HCT116 (cell line): ENCODE data around the gene SCAF4. TPM values are rescaled to one million over a fixed set of nuclear protein-coding genes. Genes with fewer than 3 reads are reported as not detected.

Experiments used
- ATAC-seq: fragments of 200-7000 bp; cut with Tn5 transposase; 2 replicates; pipeline ENCODE4 v1.9.1; 2020; ENCODE audit warnings: mild to moderate bottlenecking, moderate library complexity
- BruUV-seq: library from RNA; stranded (reverse); fragments of 400-500 nt; replicated peaks from 2 replicates; lab custom pipeline; 2021; lab: Mats Ljungman, UMichigan
- CTCF ChIA-PET: fragments of 300-600 bp; sonication (Branson Sonifier 250); formaldehyde crosslinking; loops from one replicate; lab custom pipeline; 2021; ENCODE audit warnings: antibody characterized with exemption; lab: Charles Lee
- POLR2A ChIA-PET: fragments of 300-600, 350-600 bp; sonication (Branson Sonifier 250); formaldehyde crosslinking; loops from one replicate; lab custom pipeline; 2021; ENCODE audit warnings: antibody characterized with exemption; lab: Charles Lee
- RAD21 ChIA-PET, 2 experiments: fragments of 300-600 bp; sonication (Branson Sonifier 250); formaldehyde crosslinking; loops; one replicate each; lab custom pipeline; 2023; ENCODE audit warnings: low total read pairs in 2 of 2; ENCODE audit not compliant: uncharacterized antibody in 2 of 2, unreplicated experiment in 2 of 2, low non-redundant PET in 1 of 2; lab: Charles Lee
- DNase-seq: peaks from one replicate; pipeline ENCODE4 v3.0.0-alpha.2; 2010; ENCODE audit warnings: low read depth, low spot score
- H2AFZ ChIP-seq: fragments of 200-600 bp; shearing (Covaris generic), sonication (generic); 2 replicates; pipeline ENCODE4 v1.6.1; 2017; ENCODE audit warnings: low read depth, mixed run types, mixed read lengths, antibody characterized with exemption, low read length; ENCODE audit not compliant: poor library complexity, severe bottlenecking
- H3K27ac ChIP-seq: 2 replicates; pipeline ENCODE4 v1.5.1; 2012; ENCODE audit warnings: low read depth, low read length
- H3K27me3 ChIP-seq: fragments of 200-600 bp; sonication (generic); 2 replicates; pipeline ENCODE4 v1.6.1; 2016; ENCODE audit warnings: mixed run types, low read length, mixed read lengths; ENCODE audit not compliant: insufficient read depth
- H3K36me3 ChIP-seq, 2 experiments: fragments of 200-500 bp in 1 of 2; fragments of 200-600 bp in 1 of 2; sonication (Bioruptor generic) in 1 of 2; sonication (generic) in 1 of 2; 2 replicates each; pipeline versions ENCODE4 v1.5.1 to v1.6.1; 2014 to 2016; ENCODE audit warnings: low read length in 2 of 2, inconsistent platforms in 1 of 2, mixed read lengths in 1 of 2, mixed run types in 1 of 2; ENCODE audit not compliant: insufficient read depth in 2 of 2, control insufficient read depth in 1 of 2
- H3K4me1 ChIP-seq, 2 experiments: fragments of 200-600 bp in 1 of 2; sonication (generic) in 1 of 2; 2 replicates each; pipeline versions ENCODE4 v1.5.1 to v1.6.1; 2012 to 2017; ENCODE audit warnings: low read length in 2 of 2, inconsistent platforms in 1 of 2, mild to moderate bottlenecking in 1 of 2, mixed read lengths in 1 of 2, mixed run types in 1 of 2, moderate library complexity in 1 of 2; ENCODE audit not compliant: insufficient read depth in 2 of 2, control insufficient read depth in 1 of 2
- H3K4me2 ChIP-seq: fragments of 200-600 bp; sonication (generic); 2 replicates; pipeline ENCODE4 v1.6.1; 2017; ENCODE audit warnings: mixed run types, low read length, mixed read lengths
- H3K4me3 ChIP-seq, 2 experiments: fragments of 200-600 bp in 1 of 2; sonication (generic) in 1 of 2; replicated peaks in 1 of 2; 2 replicates each; pipeline ENCODE4 v1.5.1; 2011 to 2016; ENCODE audit warnings: low read length in 2 of 2, control low read depth in 1 of 2, low read depth in 1 of 2, mild to moderate bottlenecking in 1 of 2, mixed read lengths in 1 of 2, mixed run types in 1 of 2
- H3K79me2 ChIP-seq: fragments of 200-600 bp; sonication (generic); 2 replicates; pipeline ENCODE4 v1.6.1; 2017; ENCODE audit warnings: mild to moderate bottlenecking, mixed run types, low read length, moderate library complexity, mixed read lengths; ENCODE audit not compliant: insufficient read depth
- H3K9ac ChIP-seq: fragments of 200-600 bp; sonication (generic); 2 replicates; pipeline ENCODE4 v1.6.1; 2016; ENCODE audit warnings: low read length, mixed read lengths
- H3K9me2 ChIP-seq: fragments of 200-600 bp; sonication (generic), shearing (Covaris generic); 2 replicates; pipeline ENCODE4 v1.6.1; 2017; ENCODE audit warnings: mixed run types, mild to moderate bottlenecking, moderate library complexity; ENCODE audit not compliant: insufficient read depth
- H3K9me3 ChIP-seq, 2 experiments: fragments of 200-500 bp in 1 of 2; fragments of 200-600 bp in 1 of 2; sonication (Bioruptor generic) in 1 of 2; sonication (generic) in 1 of 2; 2 replicates each; pipeline ENCODE4 v1.6.1; 2014 to 2017; ENCODE audit warnings: low read length in 2 of 2, mixed read lengths in 2 of 2, inconsistent platforms in 1 of 2, low read depth in 1 of 2, mild to moderate bottlenecking in 1 of 2, mixed run types in 1 of 2, moderate library complexity in 1 of 2; ENCODE audit not compliant: control insufficient read depth in 1 of 2, insufficient read depth in 1 of 2
- H4K20me1 ChIP-seq: fragments of 200-600 bp; sonication (generic), shearing (Covaris generic); 2 replicates; pipeline ENCODE4 v1.6.1; 2017; ENCODE audit warnings: mixed run types, mild to moderate bottlenecking, moderate library complexity; ENCODE audit not compliant: insufficient read depth
- ATF3 ChIP-seq: IDR thresholded peaks from 2 replicates; pipeline ENCODE4 v1.6.1; 2012
- CEBPB ChIP-seq: IDR thresholded peaks from 2 replicates; pipeline ENCODE4 v1.6.1; 2012; ENCODE audit warnings: low read depth
- CTCF ChIP-seq, 3 experiments: fragments of 200-600 bp in 1 of 3; sonication (generic) in 1 of 3; IDR thresholded peaks in 2 of 3; conservative IDR thresholded peaks in 1 of 3; 2 replicates each; pipeline ENCODE4 v1.5.1; 2012 to 2017; ENCODE audit warnings: low read depth in 2 of 3, low read length in 2 of 3, antibody characterized with exemption in 1 of 3, borderline replicate concordance in 1 of 3, control low read depth in 1 of 3, mild to moderate bottlenecking in 1 of 3, mixed read lengths in 1 of 3, mixed run types in 1 of 3, moderate library complexity in 1 of 3; ENCODE audit not compliant: insufficient read depth in 1 of 3
- EGR1 ChIP-seq: IDR thresholded peaks from 2 replicates; pipeline ENCODE4 v1.6.1; 2012; ENCODE audit warnings: low read depth
- ELF1 ChIP-seq: IDR thresholded peaks from 2 replicates; pipeline ENCODE4 v1.6.1; 2012; ENCODE audit warnings: low read depth, borderline replicate concordance
- EZH2 ChIP-seq: fragments of 200-600 bp; sonication (generic); IDR thresholded peaks from 2 replicates; pipeline ENCODE4 v1.6.1; 2017; ENCODE audit warnings: antibody characterized with exemption, mixed run types
- MAX ChIP-seq: IDR thresholded peaks from 2 replicates; pipeline ENCODE4 v1.6.1; 2012
- SRF ChIP-seq: IDR thresholded peaks from 2 replicates; pipeline ENCODE4 v1.6.1; 2012; ENCODE audit warnings: low read depth
- ZBTB33 ChIP-seq: IDR thresholded peaks from 2 replicates; pipeline ENCODE4 v1.6.1; 2011; ENCODE audit warnings: mild to moderate bottlenecking, low read length, moderate library complexity; ENCODE audit not compliant: insufficient replicate concordance; ENCODE audit errors: extremely low read depth
- ZFX ChIP-seq: fragments of 450-650 bp; IDR thresholded peaks from 2 replicates; pipeline ENCODE4 v1.6.1; 2017
- ZNF274 ChIP-seq: fragments of 200-500 bp; sonication (Bioruptor generic); IDR thresholded peaks from 2 replicates; pipeline ENCODE4 v1.6.1; 2014; ENCODE audit warnings: mild to moderate bottlenecking, low read depth, low read length, inconsistent platforms
- intact Hi-C: fragments of 100-400 bp; cut with micrococcal nuclease; formaldehyde crosslinking; loops from 2 replicates; pipeline ENCODE4 v1.10.0; 2022
- total RNA-seq: library from RNA; stranded (reverse); gene quantifications from one replicate; pipeline ENCODE4 v1.2.1, GENCODE V29; 2021; ENCODE audit not compliant: unreplicated experiment

Gene SCAF4
- total RNA-seq, 1 experiment from 2014 or later = 31.1 TPM

- no peak overlapping the region for H3K9ac ChIP-seq
- H3K9me2 ChIP-seq = no peaks in the 10 kb centered on the region
- no peak overlapping the region for H3K27ac ChIP-seq
- no peak overlapping the region for H2AFZ ChIP-seq
- no peaks in the 10 kb centered on the region for H3K27me3 ChIP-seq
- no peak overlapping the region for H3K4me3 ChIP-seq
- CTCF ChIA-PET = no interaction called here
- no peaks in the 10 kb centered on the region for H3K9me3 ChIP-seq
- BruUV-seq = no TSS peak
- ATAC-seq (no peak), DNase-seq (no peak)
- TF ChIP-seq ZNF274 (no peak), ZFX (no peak), SRF (no peak), ZBTB33 (no peak), EZH2 (no peak)
- 0 out of 4 replicates have a peak, but pooled peaks cover 0 to 4% of the 10 kb centered on the region in 2 experiments for H3K4me1 ChIP-seq
- H3K79me2 ChIP-seq = peaks cover 100% of the 10 kb centered on the region
- peaks cover 15% of the 10 kb centered on the region; the same call in 1 of the 2 replicates for H4K20me1 ChIP-seq
- intact Hi-C loops = no loop called here
- RAD21 ChIA-PET = no interaction called here
- H3K4me2 ChIP-seq = no peak overlapping the region
- H3K36me3 ChIP-seq = peaks cover 0 to 4% of the 10 kb centered on the region in 2 experiments; a peak in 1 of 4 replicates
- POLR2A ChIA-PET = no interaction called here
Measured at GRCh38 chr21:31708541-31708940, 23.4 kb downstream of the SCAF4 start.

GRCh38 chr21:31707499-31707898, 24.4 kb downstream of the SCAF4 start:
- Histone ChIP-seq H3K36me3 (peaks cover 0 to 11% of the 10 kb centered on the region in 2 experiments; a peak in 1 of 4 replicates), H4K20me1 (peaks cover 11% of the 10 kb centered on the region; the same call in 1 of the 2 replicates), H3K4me1 (0 out of 4 replicates have a peak, but pooled peaks cover 0 to 4% of the 10 kb centered on the region in 2 experiments), H3K27ac (no peak overlapping the region), H3K4me2 (no peak overlapping the region), H2AFZ (no peak overlapping the region), H3K9me3 (no peaks in the 10 kb centered on the region), H3K27me3 (no peaks in the 10 kb centered on the region), H3K9ac (no peak overlapping the region), H3K9me2 (no peaks in the 10 kb centered on the region), H3K79me2 (peaks cover 100% of the 10 kb centered on the region), H3K4me3 (no peak overlapping the region)
- DNase-seq (no peak), ATAC-seq (no peak)
- RAD21 ChIA-PET = no interaction called here
- CTCF ChIA-PET = no interaction called here
- POLR2A ChIA-PET = no interaction called here
- BruUV-seq = no TSS peak
- TF ChIP-seq CTCF (IDR thresholded peaks at IDR 0.05 in 2 of 3, conservative IDR thresholded peaks at IDR 0.05 in 1 of 3; ENCODE audit: borderline replicate concordance in 1 of 3, insufficient read depth in 1 of 3, low read depth in 2 of 3, low read length in 2 of 3) (no peak), EGR1 (no peak), ATF3 (no peak), SRF (no peak), CEBPB (no peak), ELF1 (no peak), ZBTB33 (no peak), MAX (no peak)
- intact Hi-C loops = no loop called here
